ENCODE measurements around the gene DUSP19.
A peak's percentile ranks its signal among the peaks of the same experiment; 100 is the strongest.
"Not testable (repeated sequence)": the region's sequence is repeated elsewhere in the genome, so short reads cannot be mapped to it uniquely, and the experiment has no call there.

The DUSP19 gene, protein sequence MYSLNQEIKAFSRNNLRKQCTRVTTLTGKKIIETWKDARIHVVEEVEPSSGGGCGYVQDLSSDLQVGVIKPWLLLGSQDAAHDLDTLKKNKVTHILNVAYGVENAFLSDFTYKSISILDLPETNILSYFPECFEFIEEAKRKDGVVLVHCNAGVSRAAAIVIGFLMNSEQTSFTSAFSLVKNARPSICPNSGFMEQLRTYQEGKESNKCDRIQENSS

GRCh38 chr2:183078464-183079138, at the start of gene DUSP19:
Gene DUSP19, plus strand, starts transcription at chr2:183078747. Its CDS starts 187 bp downstream, at chr2:183078934.
- DNase-seq = peak; percentile 64

DNA sequence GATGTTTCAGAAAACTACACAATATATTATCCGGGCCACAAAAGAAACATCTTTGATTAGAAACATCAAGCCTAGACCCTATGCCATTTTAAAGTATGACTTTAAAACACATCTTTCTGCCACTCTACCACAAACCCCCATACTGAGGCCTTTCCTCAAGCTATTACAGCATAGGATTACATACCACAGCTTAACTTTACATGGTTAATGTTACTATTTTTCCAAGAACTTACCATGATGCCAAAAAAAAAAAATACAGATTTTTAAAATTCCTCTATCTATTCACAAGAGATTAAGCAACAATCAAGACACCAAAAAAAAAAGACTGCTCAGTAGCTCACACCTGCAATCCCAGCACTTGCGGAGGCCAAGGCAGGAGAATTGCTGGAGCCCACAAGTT, 49.3 kb upstream of the DUSP19 start:
- no peak for DNase-seq

DNA sequence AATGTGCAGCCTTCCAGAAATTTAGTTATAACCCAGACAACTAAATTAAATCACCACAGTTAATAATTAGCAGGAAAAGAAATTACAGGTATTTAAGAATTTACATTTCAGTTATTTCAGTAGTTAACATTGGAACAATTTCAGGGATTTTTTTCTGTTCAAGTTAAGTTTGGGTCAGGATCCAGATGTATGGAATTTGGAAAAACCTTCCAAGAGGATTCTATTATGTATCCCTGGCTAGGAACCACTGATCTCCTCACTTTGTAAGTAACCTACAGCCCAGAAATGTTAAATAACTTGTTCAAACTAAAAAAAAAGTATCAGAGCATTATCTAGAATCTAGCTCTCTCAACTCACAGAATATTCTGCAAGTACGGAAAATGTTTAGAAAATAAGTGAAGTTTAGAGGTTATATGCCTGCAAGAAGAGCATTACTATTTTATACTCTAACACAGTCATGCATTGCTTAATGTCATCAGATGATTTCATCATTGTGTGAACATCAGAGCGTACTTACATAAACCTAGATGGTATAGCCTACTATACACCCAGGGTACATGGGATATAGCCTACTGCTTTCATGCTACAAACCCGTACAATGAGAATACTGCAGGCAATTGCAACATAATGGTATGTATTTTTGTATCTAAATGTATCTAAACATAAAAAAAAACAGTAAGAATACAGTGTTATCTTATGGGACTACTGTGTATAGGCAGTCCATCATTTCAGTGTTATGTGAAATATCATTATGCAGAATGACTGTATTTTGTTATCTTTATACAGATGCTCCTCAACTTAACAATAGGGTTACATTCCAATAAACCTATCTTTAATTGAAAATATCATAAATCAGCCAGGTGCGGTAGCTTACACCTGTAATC, 46.4 kb upstream of the DUSP19 start:
- no peak for DNase-seq

- no peak for DNase-seq
These were observed 44.6 kb upstream of the DUSP19 start for GRCh38 chr2:183033951-183034350.

- DNase-seq = no peak
These were observed 43.7 kb upstream of the DUSP19 start for GRCh38 chr2:183034806-183035205.

DNA sequence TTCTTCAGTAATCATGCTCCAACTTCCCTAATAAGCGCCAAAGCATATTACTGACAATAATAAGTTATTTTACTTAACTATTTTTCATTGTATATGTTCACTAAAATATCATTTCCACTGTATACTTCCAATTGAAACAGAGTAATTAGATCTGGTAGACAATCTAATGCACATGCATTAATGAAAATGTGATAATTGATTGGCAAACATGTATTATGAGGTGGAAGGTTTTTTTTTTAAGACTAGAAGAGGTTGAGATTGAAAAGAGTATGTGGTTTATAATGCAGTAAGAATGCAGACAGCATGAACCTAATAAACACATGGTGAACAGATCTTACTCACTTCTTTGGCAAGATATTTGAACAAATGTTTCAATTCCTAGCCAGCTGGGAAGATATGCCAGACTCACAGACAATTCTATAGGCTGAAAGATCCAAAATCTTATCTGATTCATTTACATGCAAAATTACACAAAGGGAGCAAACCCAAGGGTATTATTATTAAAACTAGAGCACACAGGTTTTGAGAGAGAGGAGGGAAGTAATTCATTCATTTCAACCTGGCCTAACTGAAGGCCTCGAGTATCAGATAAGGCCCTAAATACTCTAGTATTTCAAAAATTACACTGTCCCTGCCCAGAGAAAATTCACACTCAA, 43.1 kb upstream of the DUSP19 start:
- DNase-seq = no peak

GRCh38 chr2:183035954-183036669, 42.4 kb upstream of the DUSP19 start:
- DNase-seq = no peak

DNA sequence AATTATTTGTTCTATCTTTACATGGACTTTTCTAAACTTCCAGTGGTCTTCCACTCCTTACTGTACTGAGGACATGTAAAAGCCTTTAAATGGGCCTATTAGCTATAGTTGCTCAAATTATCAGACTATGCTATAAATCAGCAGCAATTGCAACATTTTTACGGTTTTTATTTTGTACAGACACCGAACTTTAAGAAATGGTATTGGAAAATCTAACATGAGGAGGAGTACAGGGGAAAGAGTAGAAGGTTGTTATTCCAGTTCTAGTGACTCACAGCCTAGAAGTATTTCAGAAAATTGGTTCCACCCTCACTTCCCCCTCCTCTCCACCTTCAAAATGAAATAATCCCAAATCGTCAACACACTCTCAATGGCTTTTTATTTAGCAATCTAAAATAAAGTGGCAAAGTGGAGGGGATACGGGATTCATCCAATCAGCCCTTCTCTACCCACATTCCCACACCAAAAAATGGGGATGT, 41.4 kb upstream of the DUSP19 start:
- no peak for DNase-seq

- no peak for DNase-seq
These were observed 40.8 kb upstream of the DUSP19 start for GRCh38 chr2:183037553-183038340.

DNA sequence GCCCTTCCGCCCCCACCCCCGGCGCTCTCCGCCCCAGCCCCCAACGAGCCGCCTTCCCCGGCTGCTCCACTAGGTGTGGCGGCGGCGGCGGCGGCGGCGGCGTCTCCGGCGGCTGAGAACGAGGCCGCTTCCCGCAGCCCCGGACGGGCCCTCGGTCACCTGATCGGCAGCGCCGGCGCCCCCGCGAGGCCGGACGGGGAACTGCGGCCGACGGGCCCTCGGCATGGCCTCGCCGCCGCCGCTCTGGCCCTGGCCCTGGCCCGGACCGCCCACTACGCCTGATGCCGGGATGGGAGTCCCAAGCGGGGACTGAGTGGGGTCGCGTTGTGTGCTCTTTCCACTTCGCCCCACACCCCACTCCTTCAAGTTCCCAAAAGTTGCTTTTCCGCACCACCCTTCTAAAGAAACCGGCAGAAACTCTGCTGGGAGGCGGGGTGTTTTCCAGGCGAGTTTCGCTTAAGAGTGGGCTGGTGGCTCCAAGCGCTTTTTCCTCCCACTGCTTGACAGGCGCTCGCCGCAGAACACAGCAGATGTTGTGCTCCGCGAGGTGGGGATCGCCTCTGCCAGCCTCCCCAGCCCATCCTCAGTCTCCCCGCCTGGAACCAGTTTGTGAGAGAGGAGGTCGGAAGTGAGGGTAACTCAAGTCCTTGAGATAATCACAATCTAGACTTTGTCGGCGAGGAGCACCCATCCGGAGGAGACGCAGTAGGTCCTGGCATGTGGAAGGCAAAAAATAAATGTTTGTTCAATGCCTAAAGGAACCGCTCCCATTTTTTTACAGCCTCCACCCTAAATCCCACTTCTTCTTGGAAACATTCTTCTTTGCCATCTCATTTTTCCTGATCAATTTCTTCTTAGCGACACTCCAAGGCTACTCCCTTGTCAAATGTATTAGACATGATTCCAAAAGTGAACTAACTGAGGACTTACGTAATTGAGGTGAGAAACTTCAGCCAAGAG, 39.9 kb upstream of the DUSP19 start, which contains the start of gene NCKAP1:
Gene NCKAP1 (minus strand): TSS at position 117 of the 960 bp plus-strand sequence. CDS start 358 bp downstream, outside the sequence.
- DNase-seq = peak; percentile 47

- DNase-seq = no peak
These were observed 37.9 kb upstream of the DUSP19 start for GRCh38 chr2:183040604-183041003.

DNA sequence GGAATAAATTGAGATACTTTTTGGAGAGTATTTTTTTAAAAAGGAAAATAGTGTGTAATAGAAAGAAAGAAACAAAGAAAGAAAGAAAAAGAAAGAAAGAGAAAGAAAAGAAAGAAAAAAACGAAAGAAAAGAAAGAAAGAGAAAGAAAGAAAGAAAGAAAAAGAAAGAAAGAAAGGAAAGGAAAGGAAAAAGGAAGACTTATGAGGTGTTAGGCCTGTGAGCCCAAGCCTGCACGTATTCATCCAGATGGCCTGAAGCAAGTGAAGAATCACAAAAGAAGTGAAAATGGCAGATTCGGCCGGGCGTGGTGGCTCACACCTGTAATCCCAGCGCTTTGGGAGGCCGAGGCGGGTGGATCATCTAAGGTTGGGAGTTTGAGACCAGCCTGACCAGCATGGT, 35.0 kb upstream of the DUSP19 start:
- DNase-seq = not testable (repeated sequence)

GRCh38 chr2:183047486-183048125, 30.9 kb upstream of the DUSP19 start:
- not testable (repeated sequence) for DNase-seq

GRCh38 chr2:183049420-183049819, 29.1 kb upstream of the DUSP19 start:
- DNase-seq = no peak

DNA sequence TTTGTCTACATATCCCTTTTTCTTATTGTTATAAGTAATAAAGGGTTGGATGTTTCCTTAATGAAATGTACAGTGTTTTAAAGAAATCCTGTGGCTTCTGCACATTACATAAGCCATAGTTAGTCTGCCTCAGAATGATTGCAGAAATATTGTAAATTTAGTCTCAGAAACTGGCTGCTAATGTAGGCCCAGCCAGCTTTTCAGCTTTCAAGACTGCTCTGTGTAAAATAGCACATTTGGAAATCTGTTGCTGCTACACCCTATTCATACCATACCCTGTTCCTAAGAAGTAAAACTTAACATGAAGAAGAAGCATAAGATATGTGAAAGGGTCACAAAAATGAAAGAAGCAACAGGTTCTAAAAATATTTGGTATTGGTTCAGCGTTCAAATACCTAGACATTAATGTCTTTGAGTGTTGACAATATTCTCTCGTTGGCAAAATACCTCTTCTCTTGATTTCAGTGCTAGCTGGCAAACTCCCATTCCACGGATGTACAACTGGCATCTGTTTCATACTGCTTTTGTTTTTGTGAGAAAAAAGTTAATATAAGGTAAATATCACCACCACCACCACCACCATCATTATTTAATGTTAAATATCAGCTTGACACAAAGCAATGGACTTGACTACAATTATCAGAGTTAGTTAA, 21.1 kb upstream of the DUSP19 start:
- DNase-seq = no peak

DNA sequence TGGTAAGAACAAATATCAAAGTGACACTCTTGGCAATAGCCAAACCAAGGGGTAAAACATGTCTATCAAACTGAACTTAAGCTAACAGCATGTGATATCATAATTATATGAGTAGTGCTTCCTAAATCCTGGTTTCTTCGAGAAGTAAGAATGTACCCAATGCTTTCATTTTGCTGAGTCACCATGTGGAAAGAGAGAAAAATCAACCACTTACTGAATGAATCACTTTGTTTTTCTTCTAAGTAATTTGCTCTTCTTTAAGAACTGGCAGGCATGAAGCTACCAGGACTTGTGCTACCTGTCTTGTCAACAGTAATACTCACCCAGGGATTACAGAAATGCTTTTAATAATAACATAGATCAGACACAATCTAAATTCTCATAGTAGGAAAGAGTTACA, 19.0 kb upstream of the DUSP19 start:
- DNase-seq = peak; percentile 59

DNA sequence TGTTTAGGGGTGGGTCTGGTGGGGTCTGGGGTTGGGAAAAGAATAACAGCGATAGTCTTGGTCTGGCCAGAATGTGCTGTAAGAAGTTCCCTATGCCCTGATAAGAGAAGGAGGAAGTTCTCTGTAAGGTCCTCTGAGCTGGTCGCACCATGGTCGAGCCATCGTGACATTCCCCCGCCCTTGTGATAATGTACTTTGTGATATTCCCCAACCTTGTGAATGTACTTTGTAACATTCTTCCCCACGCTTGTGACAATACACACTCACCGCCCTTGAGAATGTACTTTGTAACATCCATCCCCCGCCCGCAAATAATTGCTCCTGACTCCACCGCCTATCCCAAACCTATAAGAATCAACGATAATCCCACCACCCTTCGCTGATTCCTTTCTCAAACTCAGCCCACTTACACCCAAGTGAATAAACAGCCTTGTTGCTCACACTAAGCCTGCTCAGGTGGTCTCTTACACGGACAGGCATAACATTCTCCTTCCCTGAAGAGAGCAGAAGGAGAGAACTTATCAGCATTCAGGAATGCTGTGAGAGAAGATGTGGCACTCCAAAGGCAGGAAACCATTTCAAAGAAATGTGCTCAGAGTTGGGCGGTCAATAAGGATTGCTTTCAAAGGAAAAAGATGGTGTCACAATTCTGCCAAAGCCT, 17.8 kb upstream of the DUSP19 start:
- DNase-seq = no peak

- peak; percentile 17 for DNase-seq
These were observed 15.5 kb upstream of the DUSP19 start for GRCh38 chr2:183063083-183063482.
